Measurements from ENCODE around the gene PTGR3. TPM values are rescaled to one million over a fixed set of nuclear protein-coding genes. Genes with fewer than 3 reads are reported as not detected.
A peak's percentile ranks its signal among the peaks of the same experiment; 100 is the strongest.

The PTGR3 gene
- total and polyA plus RNA-seq, 2 experiments from 2014 or later, result 24.4 to 25.7 TPM

DNA sequence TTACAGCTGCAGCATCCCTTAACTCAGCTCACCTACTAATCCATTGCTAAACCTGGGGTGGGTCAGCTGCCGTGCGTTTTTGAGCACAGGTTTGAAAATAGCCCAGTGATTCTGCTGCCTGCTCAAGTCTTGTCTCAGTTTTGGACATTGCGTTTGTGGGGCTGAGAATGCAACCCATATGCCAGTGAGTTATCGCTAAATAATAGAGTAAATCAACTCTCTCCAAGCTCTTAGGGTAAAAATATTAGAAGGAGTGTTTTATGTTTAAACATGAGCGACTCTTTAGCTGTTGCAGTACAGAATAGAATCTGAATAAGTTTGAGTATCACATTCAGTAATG, 3.8 kb upstream of the PTGR3 start:
- no peak for DNase-seq (ENCODE audit: low spot score)
- 42% methylated on average over 5 of the region's 5 CpGs for WGBS (ENCODE audit: low lambda C conversion rate, missing lambda C conversion rate)
- Histone ChIP-seq H4K20me1 (ENCODE audit: insufficient read depth, poor library complexity, severe bottlenecking) (no peaks in the 10 kb centered on the region), H3K9me3 (ENCODE audit: low read depth) (no peaks in the 10 kb centered on the region), H2AFZ (no peak overlapping the region), H3K4me2 (peak overlapping the region; percentile 84), H3K27ac (peak overlapping the region; percentile 58), H3K9me2 (replicated peaks; ENCODE audit: insufficient read depth) (no peaks in the 10 kb centered on the region), H3K79me2 (peaks cover 72% of the 10 kb centered on the region), H3K4me3 (peak overlapping the region; percentile 87), H3K36me3 (replicated peaks; ENCODE audit: insufficient read depth, low read depth) (no peaks in the 10 kb centered on the region), H3K27me3 (no peaks in the 10 kb centered on the region), H3K4me1 (ENCODE audit: insufficient read depth) (peaks cover 47% of the 10 kb centered on the region)
- TF ChIP-seq, protein P1, sequence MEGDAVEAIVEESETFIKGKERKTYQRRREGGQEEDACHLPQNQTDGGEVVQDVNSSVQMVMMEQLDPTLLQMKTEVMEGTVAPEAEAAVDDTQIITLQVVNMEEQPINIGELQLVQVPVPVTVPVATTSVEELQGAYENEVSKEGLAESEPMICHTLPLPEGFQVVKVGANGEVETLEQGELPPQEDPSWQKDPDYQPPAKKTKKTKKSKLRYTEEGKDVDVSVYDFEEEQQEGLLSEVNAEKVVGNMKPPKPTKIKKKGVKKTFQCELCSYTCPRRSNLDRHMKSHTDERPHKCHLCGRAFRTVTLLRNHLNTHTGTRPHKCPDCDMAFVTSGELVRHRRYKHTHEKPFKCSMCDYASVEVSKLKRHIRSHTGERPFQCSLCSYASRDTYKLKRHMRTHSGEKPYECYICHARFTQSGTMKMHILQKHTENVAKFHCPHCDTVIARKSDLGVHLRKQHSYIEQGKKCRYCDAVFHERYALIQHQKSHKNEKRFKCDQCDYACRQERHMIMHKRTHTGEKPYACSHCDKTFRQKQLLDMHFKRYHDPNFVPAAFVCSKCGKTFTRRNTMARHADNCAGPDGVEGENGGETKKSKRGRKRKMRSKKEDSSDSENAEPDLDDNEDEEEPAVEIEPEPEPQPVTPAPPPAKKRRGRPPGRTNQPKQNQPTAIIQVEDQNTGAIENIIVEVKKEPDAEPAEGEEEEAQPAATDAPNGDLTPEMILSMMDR (IDR thresholded peaks at IDR 0.05; ENCODE audit: poor library complexity), result no peak
- TF ChIP-seq EZH2 (IDR thresholded peaks at IDR 0.05; ENCODE audit: borderline replicate concordance) (no peak), EZH2phosphoT487 (IDR thresholded peaks at IDR 0.05; ENCODE audit: low read depth, severe bottlenecking, unreplicated experiment) (no peak)

GRCh38 chr18:75211953-75212750, 3.2 kb upstream of the PTGR3 start:
- no peaks in the 10 kb centered on the region for H3K9me3 ChIP-seq (ENCODE audit: low read depth)
- no peaks in the 10 kb centered on the region for H3K9me2 ChIP-seq (replicated peaks; ENCODE audit: insufficient read depth)
- no peaks in the 10 kb centered on the region for H3K36me3 ChIP-seq (replicated peaks; ENCODE audit: insufficient read depth, low read depth)
- DNase-seq (ENCODE audit: low spot score), result peak; percentile 64
- TF ChIP-seq, protein P1 (IDR thresholded peaks at IDR 0.05; ENCODE audit: poor library complexity), result no peak
- TF ChIP-seq EZH2 (IDR thresholded peaks at IDR 0.05; ENCODE audit: borderline replicate concordance), result no peak
- H2AFZ ChIP-seq, result peak overlapping the region; percentile 5
- H3K4me2 ChIP-seq, result peak overlapping the region; percentile 84
- peaks cover 72% of the 10 kb centered on the region for H3K79me2 ChIP-seq
- no peaks in the 10 kb centered on the region for H3K27me3 ChIP-seq
- whole genome bisulfite sequencing (ENCODE audit: low lambda C conversion rate, missing lambda C conversion rate), result 4% methylated on average over 20 of the region's 38 CpGs
- H3K4me3 ChIP-seq, result peak overlapping the region; percentile 87
- H3K4me1 ChIP-seq (ENCODE audit: insufficient read depth), result peaks cover 42% of the 10 kb centered on the region
- H3K27ac ChIP-seq, result peak overlapping the region; percentile 58
- peaks cover 4% of the 10 kb centered on the region for H4K20me1 ChIP-seq (ENCODE audit: insufficient read depth, poor library complexity, severe bottlenecking)

DNA sequence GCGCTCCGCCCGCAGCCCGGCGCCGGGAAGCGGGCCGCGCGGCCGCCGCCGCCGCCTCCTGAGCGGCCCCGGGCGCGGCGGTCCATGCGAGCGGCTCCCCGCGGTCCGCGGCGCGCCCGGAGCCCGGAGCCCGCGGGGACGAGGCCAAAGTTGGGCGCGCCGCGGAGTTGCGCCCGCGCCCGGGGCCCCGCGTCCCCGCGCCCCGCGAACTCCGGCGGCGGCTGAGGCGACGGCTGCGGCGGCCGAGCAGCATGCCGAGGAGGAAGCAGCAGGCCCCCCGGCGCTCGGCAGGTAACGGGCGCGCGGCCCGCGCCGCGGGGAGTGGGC, 2.6 kb upstream of the PTGR3 start:
- TF ChIP-seq EZH2phosphoT487 (IDR thresholded peaks at IDR 0.05; ENCODE audit: low read depth, severe bottlenecking, unreplicated experiment) (no peak), EZH2 (IDR thresholded peaks at IDR 0.05; ENCODE audit: borderline replicate concordance) (no peak)
- TF ChIP-seq, protein P1 (IDR thresholded peaks at IDR 0.05; ENCODE audit: poor library complexity), result no peak
- Histone ChIP-seq H2AFZ (peak overlapping the region; percentile 5), H3K79me2 (peaks cover 72% of the 10 kb centered on the region)

More for the DNA sequence above, 2.6 kb upstream of the PTGR3 start:
- peaks cover 10% of the 10 kb centered on the region for H4K20me1 ChIP-seq (ENCODE audit: insufficient read depth, poor library complexity, severe bottlenecking)
- WGBS (ENCODE audit: low lambda C conversion rate, missing lambda C conversion rate), result 2% methylated on average over 44 of the region's 66 CpGs
- peaks cover 2% of the 10 kb centered on the region for H3K27me3 ChIP-seq
- peak overlapping the region; percentile 84 for H3K4me2 ChIP-seq
- no peaks in the 10 kb centered on the region for H3K9me2 ChIP-seq (replicated peaks; ENCODE audit: insufficient read depth)
- H3K36me3 ChIP-seq (replicated peaks; ENCODE audit: insufficient read depth, low read depth), result no peaks in the 10 kb centered on the region
- H3K27ac ChIP-seq, result peak overlapping the region; percentile 58
- DNase-seq (ENCODE audit: low spot score), result peak; percentile 34
- H3K9me3 ChIP-seq (ENCODE audit: low read depth), result no peaks in the 10 kb centered on the region
- H3K4me3 ChIP-seq, result peak overlapping the region; percentile 87
- H3K4me1 ChIP-seq (ENCODE audit: insufficient read depth), result peaks cover 41% of the 10 kb centered on the region

Measured in hepatocyte (in vitro differentiated cells).